IPS-20b (cell line): Measurements from ENCODE around the gene PERP.

Source experiments
- H3K27ac ChIP-seq: one replicate; pipeline ENCODE4 v1.5.1; 2013; ENCODE audit warnings: low read length
- H3K27me3 ChIP-seq: 2 replicates; pipeline ENCODE4 v1.6.1; 2013; ENCODE audit warnings: mild to moderate bottlenecking, low read length, inconsistent platforms; ENCODE audit not compliant: insufficient read depth
- H3K36me3 ChIP-seq: 2 replicates; pipeline ENCODE4 v1.6.1; 2013; ENCODE audit warnings: low read depth, mild to moderate bottlenecking, inconsistent platforms, low read length, moderate library complexity; ENCODE audit not compliant: insufficient read depth
- H3K4me1 ChIP-seq: 2 replicates; pipeline ENCODE4 v1.6.1; 2013; ENCODE audit warnings: mild to moderate bottlenecking, control low read depth, inconsistent platforms, low read length, moderate library complexity; ENCODE audit not compliant: insufficient read depth
- H3K4me3 ChIP-seq: 2 replicates; pipeline ENCODE4 v1.5.1; 2013; ENCODE audit warnings: mild to moderate bottlenecking, low read length, inconsistent platforms
- H3K9ac ChIP-seq: 2 replicates; pipeline ENCODE4 v1.6.1; 2013; ENCODE audit warnings: low read depth, mild to moderate bottlenecking, inconsistent platforms, low read length, moderate library complexity
- H3K9me3 ChIP-seq: 2 replicates; pipeline ENCODE4 v1.6.1; 2013; ENCODE audit warnings: mild to moderate bottlenecking, low read depth, low read length, inconsistent platforms; ENCODE audit not compliant: insufficient read depth

Gene PERP

DNA sequence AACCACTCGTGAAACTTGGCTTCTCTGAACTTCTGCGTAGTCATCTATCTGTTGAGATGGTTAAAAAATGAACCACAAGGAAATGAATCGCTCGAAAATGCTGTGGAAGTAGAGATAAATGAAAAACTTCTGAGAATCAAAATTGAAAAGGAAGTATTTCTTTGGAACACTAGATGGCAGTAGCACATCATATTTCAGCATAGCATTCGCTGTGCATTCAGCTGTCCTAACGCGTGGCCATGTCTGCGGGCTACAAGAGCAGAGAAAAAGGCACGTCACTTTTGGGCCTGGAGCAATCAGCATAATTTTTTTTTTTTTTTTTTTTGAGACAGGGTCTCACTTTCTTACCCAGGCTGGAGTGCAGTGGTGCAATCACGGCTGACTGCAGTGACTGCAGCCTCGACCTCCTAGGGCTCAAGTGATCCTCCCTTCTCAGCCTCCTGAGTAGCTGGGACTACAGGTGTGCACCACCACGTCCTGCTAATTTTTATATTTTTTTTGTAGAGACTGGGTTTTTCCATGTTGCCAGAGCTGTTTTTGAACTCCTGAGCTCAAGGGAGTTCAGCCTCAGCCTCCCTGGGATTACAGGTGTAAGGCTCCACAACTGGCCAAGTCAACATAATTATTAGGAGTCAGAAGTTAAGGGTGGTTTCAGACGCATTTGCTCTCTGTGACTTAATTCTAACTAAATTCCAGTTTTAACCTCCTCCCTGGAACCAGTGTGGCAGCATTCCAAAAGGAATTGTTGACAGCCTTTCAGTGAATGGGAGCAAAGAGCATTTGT lies 8.8 kb upstream of the PERP start:
- Histone ChIP-seq H3K9me3 (no peaks in the 10 kb centered on the region), H3K4me1 (peaks cover 5% of the 10 kb centered on the region; the same call in 1 of the 2 replicates), H3K4me3 (no peak overlapping the region), H3K36me3 (no peaks in the 10 kb centered on the region), H3K27me3 (no peaks in the 10 kb centered on the region), H3K9ac (no peak overlapping the region), H3K27ac (no peak overlapping the region)

DNA sequence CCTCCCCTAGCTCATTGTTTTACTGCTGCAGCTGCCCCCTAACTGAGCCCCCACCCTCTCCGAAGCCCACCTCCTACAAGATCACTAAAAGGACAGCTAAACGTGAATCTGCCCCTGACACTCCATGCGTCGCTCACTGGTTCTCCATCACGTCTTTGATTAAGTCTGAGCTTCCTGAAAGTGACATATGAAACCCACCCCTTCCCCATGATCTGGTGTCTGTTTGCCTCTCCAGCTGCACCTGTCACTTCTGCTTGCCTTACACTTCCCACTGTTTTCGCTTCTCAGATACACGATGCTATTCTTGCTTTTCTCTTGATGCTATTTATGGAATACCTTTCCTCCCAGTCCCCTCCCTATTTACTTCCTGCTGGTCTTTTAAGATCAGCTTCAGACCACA lies 8.0 kb upstream of the PERP start:
- peaks cover 5% of the 10 kb centered on the region; the same call in 1 of the 2 replicates for H3K4me1 ChIP-seq
- no peak overlapping the region for H3K9ac ChIP-seq
- no peak overlapping the region for H3K4me3 ChIP-seq
- H3K9me3 ChIP-seq = no peaks in the 10 kb centered on the region
- H3K27me3 ChIP-seq = no peaks in the 10 kb centered on the region
- no peak overlapping the region for H3K27ac ChIP-seq
- no peaks in the 10 kb centered on the region for H3K36me3 ChIP-seq

DNA sequence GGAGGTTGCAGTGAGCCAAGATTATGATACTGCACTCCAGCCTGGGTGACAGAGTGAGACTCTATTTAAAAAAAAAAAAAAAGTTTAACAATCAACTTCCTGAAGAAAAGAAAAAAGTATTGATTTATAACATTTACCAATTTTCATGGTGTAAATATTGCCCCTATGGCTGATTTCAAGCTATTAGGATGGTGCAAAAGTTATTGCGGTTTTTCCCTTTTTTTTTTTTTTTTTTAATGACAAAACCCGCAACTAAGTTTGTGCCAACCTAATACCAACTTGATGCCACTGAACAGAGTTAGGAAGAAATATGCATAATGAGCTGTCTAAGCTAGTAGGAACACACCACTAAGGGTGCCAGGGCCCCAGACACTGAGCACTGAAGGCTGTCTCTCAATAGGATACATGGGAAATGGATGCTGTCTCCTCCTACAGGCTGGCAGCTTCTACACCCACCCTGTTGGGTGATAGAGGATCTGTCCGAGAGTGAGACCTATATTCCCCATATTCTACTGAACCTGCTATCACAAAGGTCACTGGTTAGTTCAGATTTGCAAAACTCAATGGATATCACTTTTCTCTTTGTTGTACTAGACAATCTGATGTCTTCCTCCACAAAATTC lies 6.5 kb upstream of the PERP start:
- Histone ChIP-seq H3K27ac (no peak overlapping the region), H3K9me3 (no peaks in the 10 kb centered on the region), H3K4me3 (no peak overlapping the region), H3K27me3 (peaks cover 4% of the 10 kb centered on the region; the same call in 1 of the 2 replicates), H3K36me3 (no peaks in the 10 kb centered on the region), H3K9ac (no peak overlapping the region), H3K4me1 (peaks cover 5% of the 10 kb centered on the region; the same call in 1 of the 2 replicates)

DNA sequence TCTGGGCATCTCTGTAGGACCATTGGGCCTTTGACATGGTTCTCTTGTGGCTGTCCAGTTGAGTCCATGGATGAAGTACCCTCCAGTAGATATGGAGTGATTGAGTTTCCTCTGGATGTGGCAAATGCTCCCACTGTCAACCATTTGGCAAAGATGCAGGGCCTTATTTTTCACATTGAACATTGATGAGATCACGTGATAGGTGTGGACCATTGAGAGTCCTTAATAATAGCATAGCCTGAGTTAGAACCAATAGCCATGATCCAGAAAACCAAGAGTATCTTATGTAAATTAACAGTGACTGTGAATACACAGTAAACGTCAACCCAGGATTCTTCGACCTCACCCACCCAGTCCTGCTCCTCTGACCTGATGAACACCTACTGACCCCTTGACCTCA lies 3.0 kb upstream of the PERP start:
- peaks cover 18% of the 10 kb centered on the region for H3K27me3 ChIP-seq
- no peak overlapping the region for H3K4me3 ChIP-seq
- no peaks in the 10 kb centered on the region for H3K9me3 ChIP-seq
- no peak overlapping the region for H3K27ac ChIP-seq
- H3K36me3 ChIP-seq = no peaks in the 10 kb centered on the region
- H3K4me1 ChIP-seq = peaks cover 11% of the 10 kb centered on the region
- H3K9ac ChIP-seq = no peak overlapping the region

DNA sequence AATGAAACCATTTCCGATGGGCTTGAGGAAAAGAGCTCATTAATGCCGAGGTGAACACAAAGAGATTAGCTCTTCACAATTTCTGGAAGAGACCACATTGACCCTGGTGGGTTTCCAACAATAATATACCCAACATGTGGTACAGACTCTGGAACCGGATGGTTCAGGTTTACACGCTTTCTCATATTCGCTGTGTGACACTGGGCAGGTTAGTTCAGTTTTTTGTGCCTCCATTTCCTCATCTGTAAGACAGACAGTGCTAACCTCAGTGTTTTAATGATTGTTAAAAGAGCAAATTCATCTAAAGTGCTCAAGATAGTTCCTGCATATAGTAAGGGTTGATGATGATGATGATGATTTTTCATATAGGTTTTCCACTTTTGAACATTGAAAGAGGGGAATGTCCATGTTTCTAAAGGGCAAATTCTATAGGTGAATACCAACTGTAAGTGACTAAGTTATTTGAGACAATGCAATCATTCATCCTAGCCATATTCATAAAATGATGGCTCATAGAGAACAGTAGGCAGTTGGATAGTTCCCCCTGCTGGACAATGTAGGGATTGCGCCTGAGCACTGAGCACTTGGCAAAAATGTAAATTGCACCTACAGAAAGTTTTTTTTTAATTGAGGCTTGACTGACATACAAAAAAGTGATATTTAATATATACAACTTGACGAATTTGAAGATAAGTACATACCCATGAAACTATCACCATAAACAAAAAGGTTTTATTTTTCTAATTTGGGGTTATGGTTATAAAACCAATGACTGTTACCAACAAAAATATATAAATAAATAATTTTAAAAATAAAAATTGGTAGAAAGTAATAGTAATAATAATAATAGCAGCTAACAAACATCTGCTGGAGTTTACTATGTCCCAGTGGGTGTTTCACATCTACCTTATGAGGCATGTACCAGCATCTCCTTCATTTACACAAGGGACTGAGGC lies 2.1 kb upstream of the PERP start:
- Histone ChIP-seq H3K27ac (no peak overlapping the region), H3K9me3 (no peaks in the 10 kb centered on the region), H3K4me3 (no peak overlapping the region), H3K4me1 (peaks cover 19% of the 10 kb centered on the region), H3K9ac (no peak overlapping the region), H3K27me3 (peaks cover 18% of the 10 kb centered on the region), H3K36me3 (peaks cover 5% of the 10 kb centered on the region; the same call in 1 of the 2 replicates)

DNA sequence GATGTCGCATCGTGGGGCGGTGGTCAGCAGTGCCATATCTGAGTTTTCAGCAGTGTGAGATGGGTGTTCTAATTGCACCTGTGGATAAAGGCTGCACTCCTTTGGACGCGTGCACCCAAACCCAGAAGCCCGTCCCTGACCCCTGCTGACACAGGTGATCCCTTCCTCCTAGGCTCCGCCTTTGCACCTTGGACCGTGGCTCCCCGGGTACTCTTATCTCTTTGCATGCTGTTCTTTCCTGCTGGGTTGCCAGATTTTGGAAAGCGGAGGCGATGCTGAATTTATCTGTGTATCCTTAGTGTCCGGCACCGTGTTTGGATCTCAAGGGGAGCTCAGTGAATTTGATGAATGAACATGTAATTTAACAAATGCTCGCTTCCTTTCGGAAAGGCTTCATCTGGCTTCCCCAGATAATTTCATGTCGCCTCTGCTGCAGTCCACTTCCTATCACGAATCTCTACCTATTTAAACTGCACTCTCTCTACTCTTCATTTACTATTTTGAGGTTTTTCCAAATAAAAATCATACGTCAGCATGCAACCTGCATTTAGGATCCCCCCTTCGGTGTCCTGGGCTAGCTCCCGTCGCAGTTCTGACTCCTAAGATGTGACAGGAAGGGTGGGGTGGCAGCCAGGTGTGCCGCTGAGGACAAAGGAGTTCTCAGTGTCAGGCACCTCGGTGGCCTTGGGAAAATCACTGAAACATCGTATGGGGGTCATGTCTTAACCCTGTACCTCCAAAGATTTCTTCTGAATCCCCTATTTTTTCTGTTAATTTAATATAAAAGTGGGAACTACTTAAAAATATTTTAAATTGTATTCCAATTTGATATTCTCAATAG lies 753 bp upstream of the PERP start:
- Histone ChIP-seq H3K36me3 (peaks cover 5% of the 10 kb centered on the region; the same call in 1 of the 2 replicates), H3K9ac (peak overlapping the region; percentile 75; the same call in 1 of the 2 replicates), H3K27me3 (peaks cover 18% of the 10 kb centered on the region), H3K27ac (no peak overlapping the region), H3K9me3 (no peaks in the 10 kb centered on the region), H3K4me3 (peak overlapping the region; percentile 85), H3K4me1 (peaks cover 22% of the 10 kb centered on the region)

DNA sequence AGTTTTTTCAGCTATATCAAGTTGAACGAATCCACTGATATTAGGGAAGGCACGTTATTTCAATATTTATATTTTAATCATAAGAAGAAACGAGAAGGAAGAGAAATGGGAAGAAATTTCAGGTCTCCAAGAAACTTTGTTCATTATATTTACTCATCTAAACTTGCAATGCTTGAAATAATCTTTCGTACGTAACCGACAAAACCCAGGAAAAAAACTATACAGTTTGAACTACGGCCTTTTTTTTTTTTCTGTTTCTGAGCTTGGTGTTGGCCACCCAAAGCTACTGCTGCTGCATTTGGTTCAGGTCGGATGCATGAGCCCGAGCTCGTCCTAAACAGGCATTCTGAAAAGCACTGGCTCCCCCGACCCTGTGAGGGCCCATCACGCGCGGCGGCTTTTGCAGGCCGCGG lies 548 bp downstream of the PERP start:
- H3K4me3 ChIP-seq = peak overlapping the region; percentile 85
- peaks cover 18% of the 10 kb centered on the region for H3K27me3 ChIP-seq
- H3K36me3 ChIP-seq = peaks cover 5% of the 10 kb centered on the region; the same call in 1 of the 2 replicates
- peak overlapping the region; percentile 54 for H3K27ac ChIP-seq
- peaks cover 27% of the 10 kb centered on the region for H3K4me1 ChIP-seq
- H3K9me3 ChIP-seq = no peaks in the 10 kb centered on the region
- peak overlapping the region; percentile 75 for H3K9ac ChIP-seq

DNA sequence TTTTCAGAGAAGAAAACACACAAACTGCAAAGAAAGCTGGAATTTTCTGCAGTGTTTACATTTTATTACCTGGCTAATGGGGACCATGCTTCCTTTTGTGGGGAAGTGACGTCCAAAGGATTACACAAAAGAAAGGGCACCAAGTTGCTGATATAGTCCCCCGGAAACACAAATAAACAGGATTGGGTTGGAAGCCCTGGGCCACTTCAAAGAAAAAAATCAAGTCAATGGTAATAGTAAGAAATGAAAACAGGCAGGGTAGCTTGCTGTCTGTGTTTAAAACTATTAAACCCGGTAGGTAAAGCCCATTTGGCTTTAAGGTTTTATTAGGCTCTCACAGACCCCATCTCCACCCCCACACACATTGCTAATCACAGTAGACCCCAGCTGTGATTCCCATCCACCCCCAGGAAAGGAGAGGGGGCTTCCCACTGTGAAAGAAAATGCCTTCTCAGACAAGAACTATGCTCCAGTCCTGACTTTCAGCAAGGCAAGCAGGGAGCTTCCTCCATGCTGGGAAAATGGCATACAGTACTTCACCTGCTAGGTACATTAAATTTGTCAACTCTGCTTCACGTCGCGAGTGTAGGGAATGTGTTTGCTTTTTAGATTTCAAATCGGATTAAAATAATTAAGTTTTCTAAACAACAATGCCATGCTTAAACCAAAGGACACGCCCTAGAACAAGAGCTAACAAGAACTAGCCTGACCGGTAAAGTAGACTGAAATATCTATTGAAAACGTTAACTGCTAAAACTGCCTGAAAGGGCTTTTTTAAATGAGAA lies 1.1 kb downstream of the PERP start:
- Histone ChIP-seq H3K4me1 (peaks cover 27% of the 10 kb centered on the region), H3K36me3 (peaks cover 5% of the 10 kb centered on the region; the same call in 1 of the 2 replicates), H3K9me3 (no peaks in the 10 kb centered on the region), H3K27me3 (peaks cover 18% of the 10 kb centered on the region), H3K27ac (peak overlapping the region; percentile 54), H3K4me3 (peak overlapping the region; percentile 85), H3K9ac (peak overlapping the region; percentile 75)

DNA sequence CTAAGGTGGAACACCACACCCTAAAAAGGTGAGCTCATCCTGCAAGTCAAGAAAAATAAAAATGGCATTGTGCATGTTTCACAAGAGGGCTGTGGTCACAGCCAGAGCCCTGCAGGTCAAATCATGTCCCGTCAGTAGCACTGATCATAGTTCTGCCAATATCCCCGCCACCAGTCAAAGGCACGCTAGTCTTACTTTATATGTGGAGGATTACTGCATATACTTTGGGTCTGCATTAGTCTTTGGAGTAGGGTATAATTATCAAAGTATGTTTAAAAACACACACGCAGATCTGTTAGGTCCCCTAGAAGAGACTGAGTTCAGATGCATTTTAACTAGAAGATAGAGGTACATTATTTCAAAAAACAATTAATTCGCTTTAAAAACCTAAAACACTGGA lies 1.8 kb downstream of the PERP start:
- peak overlapping the region; percentile 85 for H3K4me3 ChIP-seq
- H3K4me1 ChIP-seq = peaks cover 27% of the 10 kb centered on the region
- peak overlapping the region; percentile 54 for H3K27ac ChIP-seq
- H3K9ac ChIP-seq = peak overlapping the region; percentile 75; the same call in 1 of the 2 replicates
- peaks cover 5% of the 10 kb centered on the region; the same call in 1 of the 2 replicates for H3K36me3 ChIP-seq
- no peaks in the 10 kb centered on the region for H3K9me3 ChIP-seq
- peaks cover 18% of the 10 kb centered on the region for H3K27me3 ChIP-seq

DNA sequence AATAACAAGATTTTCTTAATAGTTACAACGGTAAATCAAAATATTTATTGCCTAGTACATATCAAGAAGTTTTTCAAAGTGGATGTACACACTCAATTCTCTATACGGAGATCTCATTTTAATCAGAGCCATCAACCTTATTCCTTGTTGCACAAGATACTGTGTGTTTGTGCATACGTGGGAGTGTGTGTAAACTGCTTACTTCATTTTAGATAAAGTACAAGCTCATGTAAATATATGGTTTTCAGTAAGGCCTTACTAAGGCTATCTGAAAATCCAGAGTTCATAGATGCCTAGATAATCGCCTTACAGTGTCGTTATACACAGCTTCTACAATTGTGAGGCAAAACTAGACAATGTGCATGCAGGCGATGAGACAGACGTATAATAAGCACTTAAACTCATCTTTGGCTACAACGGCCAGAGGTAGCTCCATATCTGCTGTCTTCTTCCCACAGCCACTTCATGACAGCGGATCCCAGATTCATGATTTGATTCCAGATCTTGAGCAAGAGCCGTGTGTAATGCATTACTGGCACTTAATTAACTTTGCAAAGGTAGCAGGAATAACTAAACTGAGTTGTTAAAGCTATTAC lies 2.5 kb downstream of the PERP start:
- Histone ChIP-seq H3K27me3 (peaks cover 18% of the 10 kb centered on the region), H3K36me3 (peaks cover 5% of the 10 kb centered on the region; the same call in 1 of the 2 replicates), H3K4me1 (peaks cover 27% of the 10 kb centered on the region), H3K9ac (peak overlapping the region; percentile 75; the same call in 1 of the 2 replicates), H3K9me3 (no peaks in the 10 kb centered on the region), H3K27ac (no peak overlapping the region), H3K4me3 (peak overlapping the region; percentile 85)
